ENCODE measurements around the gene BCKDHB.

The BCKDHB gene

GRCh38 chr6:80145921-80146320, 39.5 kb downstream of the BCKDHB start:
- H3K9me3 ChIP-seq (ENCODE audit: control extremely low read depth in 1 of 5, control insufficient read depth in 4 of 5, insufficient read depth in 2 of 5, low read depth in 1 of 5, low read length in 4 of 5) = peaks cover 0 to 2% (median 0%) of the 10 kb centered on the region in 5 experiments
- no peaks in the 10 kb centered on the region for H3K4me1 ChIP-seq (ENCODE audit: control extremely low read depth in 1 of 4, control insufficient read depth in 4 of 4, insufficient read depth in 4 of 4, low read length in 3 of 4)
- H3K4me3 ChIP-seq (ENCODE audit: control insufficient read depth in 1 of 7, extremely low read depth in 1 of 7, insufficient read depth in 4 of 7, low read depth in 2 of 7, low read length in 6 of 7) = no peak overlapping the region
- ChIA-PET CTCF (interaction anchor here (0.9 kb wide), 1 partner anchor 12 kb away, joined by 3 read pairs; no protein-coding TSS in a partner anchor), POLR2A (no interaction called here)
- no peaks in the 10 kb centered on the region for H3K27me3 ChIP-seq (replicated peaks in 2 of 5; ENCODE audit: control insufficient read depth in 4 of 5, insufficient read depth in 5 of 5, low read length in 4 of 5)
- no CpG with 5 or more reads among the region's 1 CpG for WGBS (ENCODE audit: insufficient coverage)
- H3K36me3 ChIP-seq (ENCODE audit: control insufficient read depth in 4 of 4, insufficient read depth in 4 of 4, low read length in 3 of 4) = peaks cover 0 to 3% (median 1%) of the 10 kb centered on the region in 4 experiments
- DNase-seq = no peak
- no peak overlapping the region for H3K27ac ChIP-seq (ENCODE audit: insufficient read depth in 1 of 2, low read depth in 1 of 2, low read length in 2 of 2, poor library complexity in 1 of 2, severe bottlenecking in 2 of 2)

GRCh38 chr6:80148220-80148619, 41.7 kb downstream of the BCKDHB start:
- 100% methylated on average over 1 of the region's 1 CpG for WGBS (ENCODE audit: insufficient coverage)
- no peak for DNase-seq
- H3K27ac ChIP-seq (ENCODE audit: insufficient read depth in 1 of 2, low read depth in 1 of 2, low read length in 2 of 2, poor library complexity in 1 of 2, severe bottlenecking in 2 of 2) = no peak overlapping the region
- H3K36me3 ChIP-seq (ENCODE audit: control insufficient read depth in 4 of 4, insufficient read depth in 4 of 4, low read length in 3 of 4) = peaks cover 0 to 3% (median 1%) of the 10 kb centered on the region in 4 experiments
- POLR2A ChIA-PET = no interaction called here
- H3K4me3 ChIP-seq (ENCODE audit: control insufficient read depth in 1 of 7, extremely low read depth in 1 of 7, insufficient read depth in 4 of 7, low read depth in 2 of 7, low read length in 6 of 7) = no peak overlapping the region
- CTCF ChIA-PET = no interaction called here
- peaks cover 0 to 2% (median 0%) of the 10 kb centered on the region in 5 experiments for H3K9me3 ChIP-seq (ENCODE audit: control extremely low read depth in 1 of 5, control insufficient read depth in 4 of 5, insufficient read depth in 2 of 5, low read depth in 1 of 5, low read length in 4 of 5)
- H3K4me1 ChIP-seq (ENCODE audit: control extremely low read depth in 1 of 4, control insufficient read depth in 4 of 4, insufficient read depth in 4 of 4, low read length in 3 of 4) = no peaks in the 10 kb centered on the region
- no peaks in the 10 kb centered on the region for H3K27me3 ChIP-seq (replicated peaks in 2 of 5; ENCODE audit: control insufficient read depth in 4 of 5, insufficient read depth in 5 of 5, low read length in 4 of 5)

GRCh38 chr6:80151635-80152034, 45.2 kb downstream of the BCKDHB start:
- Histone ChIP-seq H3K27me3 (replicated peaks in 2 of 5; ENCODE audit: control insufficient read depth in 4 of 5, insufficient read depth in 5 of 5, low read length in 4 of 5) (no peaks in the 10 kb centered on the region), H3K36me3 (ENCODE audit: control insufficient read depth in 4 of 4, insufficient read depth in 4 of 4, low read length in 3 of 4) (peaks cover 0 to 3% (median 1%) of the 10 kb centered on the region in 4 experiments), H3K4me1 (ENCODE audit: control extremely low read depth in 1 of 4, control insufficient read depth in 4 of 4, insufficient read depth in 4 of 4, low read length in 3 of 4) (no peaks in the 10 kb centered on the region), H3K27ac (ENCODE audit: insufficient read depth in 1 of 2, low read depth in 1 of 2, low read length in 2 of 2, poor library complexity in 1 of 2, severe bottlenecking in 2 of 2) (no peak overlapping the region), H3K9me3 (ENCODE audit: control extremely low read depth in 1 of 5, control insufficient read depth in 4 of 5, insufficient read depth in 2 of 5, low read depth in 1 of 5, low read length in 4 of 5) (peaks cover 0 to 2% (median 0%) of the 10 kb centered on the region in 5 experiments), H3K4me3 (ENCODE audit: control insufficient read depth in 1 of 7, extremely low read depth in 1 of 7, insufficient read depth in 4 of 7, low read depth in 2 of 7, low read length in 6 of 7) (no peak overlapping the region)
- DNase-seq = no peak
- WGBS (ENCODE audit: insufficient coverage) = 100% methylated on average over 1 of the region's 2 CpGs
- POLR2A ChIA-PET = no interaction called here
- CTCF ChIA-PET = interaction anchor here (0.7 kb wide), 2 partner anchors 51 to 1416 kb away, joined by 3 read pairs; no protein-coding TSS in a partner anchor

GRCh38 chr6:80154160-80154559, 47.7 kb downstream of the BCKDHB start:
- CTCF ChIA-PET = no interaction called here
- Histone ChIP-seq H3K4me1 (ENCODE audit: control extremely low read depth in 1 of 4, control insufficient read depth in 4 of 4, insufficient read depth in 4 of 4, low read length in 3 of 4) (no peaks in the 10 kb centered on the region), H3K9me3 (ENCODE audit: control extremely low read depth in 1 of 5, control insufficient read depth in 4 of 5, insufficient read depth in 2 of 5, low read depth in 1 of 5, low read length in 4 of 5) (no peaks in the 10 kb centered on the region), H3K27me3 (replicated peaks in 2 of 5; ENCODE audit: control insufficient read depth in 4 of 5, insufficient read depth in 5 of 5, low read length in 4 of 5) (no peaks in the 10 kb centered on the region), H3K4me3 (ENCODE audit: control insufficient read depth in 1 of 7, extremely low read depth in 1 of 7, insufficient read depth in 4 of 7, low read depth in 2 of 7, low read length in 6 of 7) (no peak overlapping the region), H3K36me3 (ENCODE audit: control insufficient read depth in 4 of 4, insufficient read depth in 4 of 4, low read length in 3 of 4) (no peaks in the 10 kb centered on the region), H3K27ac (ENCODE audit: insufficient read depth in 1 of 2, low read depth in 1 of 2, low read length in 2 of 2, poor library complexity in 1 of 2, severe bottlenecking in 2 of 2) (no peak overlapping the region)
- no peak for DNase-seq
- WGBS (ENCODE audit: insufficient coverage) = no CpG with 5 or more reads among the region's 2 CpGs
- POLR2A ChIA-PET = no interaction called here

GRCh38 chr6:80156221-80156620, 49.8 kb downstream of the BCKDHB start:
- no peak overlapping the region for H3K4me3 ChIP-seq (ENCODE audit: control insufficient read depth in 1 of 7, extremely low read depth in 1 of 7, insufficient read depth in 4 of 7, low read depth in 2 of 7, low read length in 6 of 7)
- no peak overlapping the region for H3K27ac ChIP-seq (ENCODE audit: insufficient read depth in 1 of 2, low read depth in 1 of 2, low read length in 2 of 2, poor library complexity in 1 of 2, severe bottlenecking in 2 of 2)
- no peaks in the 10 kb centered on the region for H3K9me3 ChIP-seq (ENCODE audit: control extremely low read depth in 1 of 5, control insufficient read depth in 4 of 5, insufficient read depth in 2 of 5, low read depth in 1 of 5, low read length in 4 of 5)
- DNase-seq = peak in 2 of 3 donors; percentile 13 to 49
- ChIA-PET CTCF (interaction anchor here (0.6 kb wide), 1 partner anchor 535 kb away, joined by 4 read pairs; no protein-coding TSS in a partner anchor), POLR2A (no interaction called here)
- H3K36me3 ChIP-seq (ENCODE audit: control insufficient read depth in 4 of 4, insufficient read depth in 4 of 4, low read length in 3 of 4) = no peaks in the 10 kb centered on the region
- no peaks in the 10 kb centered on the region for H3K27me3 ChIP-seq (replicated peaks in 2 of 5; ENCODE audit: control insufficient read depth in 4 of 5, insufficient read depth in 5 of 5, low read length in 4 of 5)
- H3K4me1 ChIP-seq (ENCODE audit: control extremely low read depth in 1 of 4, control insufficient read depth in 4 of 4, insufficient read depth in 4 of 4, low read length in 3 of 4) = no peaks in the 10 kb centered on the region

- Histone ChIP-seq H3K4me3 (ENCODE audit: control insufficient read depth in 1 of 7, extremely low read depth in 1 of 7, insufficient read depth in 4 of 7, low read depth in 2 of 7, low read length in 6 of 7) (no peak overlapping the region), H3K27me3 (replicated peaks in 2 of 5; ENCODE audit: control insufficient read depth in 4 of 5, insufficient read depth in 5 of 5, low read length in 4 of 5) (no peaks in the 10 kb centered on the region), H3K36me3 (ENCODE audit: control insufficient read depth in 4 of 4, insufficient read depth in 4 of 4, low read length in 3 of 4) (no peaks in the 10 kb centered on the region), H3K27ac (ENCODE audit: insufficient read depth in 1 of 2, low read depth in 1 of 2, low read length in 2 of 2, poor library complexity in 1 of 2, severe bottlenecking in 2 of 2) (no peak overlapping the region), H3K4me1 (ENCODE audit: control extremely low read depth in 1 of 4, control insufficient read depth in 4 of 4, insufficient read depth in 4 of 4, low read length in 3 of 4) (peaks cover 0 to under 1% (median under 1%) of the 10 kb centered on the region in 4 experiments), H3K9me3 (ENCODE audit: control extremely low read depth in 1 of 5, control insufficient read depth in 4 of 5, insufficient read depth in 2 of 5, low read depth in 1 of 5, low read length in 4 of 5) (no peaks in the 10 kb centered on the region)
- no peak for DNase-seq
- ChIA-PET CTCF (no interaction called here), POLR2A (no interaction called here)
- no CpG with 5 or more reads among the region's 2 CpGs for WGBS (ENCODE audit: insufficient coverage)
These were observed 52.1 kb downstream of the BCKDHB start for GRCh38 chr6:80158478-80158989.

GRCh38 chr6:80161434-80161833, 55.0 kb downstream of the BCKDHB start:
- Histone ChIP-seq H3K4me3 (ENCODE audit: control insufficient read depth in 1 of 7, extremely low read depth in 1 of 7, insufficient read depth in 4 of 7, low read depth in 2 of 7, low read length in 6 of 7) (no peak overlapping the region), H3K36me3 (ENCODE audit: control insufficient read depth in 4 of 4, insufficient read depth in 4 of 4, low read length in 3 of 4) (no peaks in the 10 kb centered on the region), H3K27ac (ENCODE audit: insufficient read depth in 1 of 2, low read depth in 1 of 2, low read length in 2 of 2, poor library complexity in 1 of 2, severe bottlenecking in 2 of 2) (no peak overlapping the region), H3K4me1 (ENCODE audit: control extremely low read depth in 1 of 4, control insufficient read depth in 4 of 4, insufficient read depth in 4 of 4, low read length in 3 of 4) (peaks cover 7 to 24% (median 18%) of the 10 kb centered on the region in 4 experiments), H3K9me3 (ENCODE audit: control extremely low read depth in 1 of 5, control insufficient read depth in 4 of 5, insufficient read depth in 2 of 5, low read depth in 1 of 5, low read length in 4 of 5) (no peaks in the 10 kb centered on the region), H3K27me3 (replicated peaks in 2 of 5; ENCODE audit: control insufficient read depth in 4 of 5, insufficient read depth in 5 of 5, low read length in 4 of 5) (no peaks in the 10 kb centered on the region)
- ChIA-PET CTCF (interaction anchor here (1.0 kb wide), 1 partner anchor 1683 kb away, joined by 3 read pairs; no protein-coding TSS in a partner anchor), POLR2A (no interaction called here)
- DNase-seq = no peak
- WGBS (ENCODE audit: insufficient coverage) = 100% methylated on average over 1 of the region's 1 CpG
